Stimulated activated CD4-positive, alpha-beta T cell treated with anti-CD3 and anti-CD28 coated beads, Interleukin-12 subunit alpha, Interleukin-12 subunit beta, amount 100 ng/mL, for 24 hours (primary cell): ENCODE measurements around the gene PELI2.

Experiments used
- DNase-seq, 2 experiments: peaks; one replicate each; pipeline ENCODE4 v3.0.0-alpha.2; 2020; ENCODE audit warnings: low read depth in 2 of 2

The PELI2 gene

GRCh38 chr14:56244138-56244789 is 126.1 kb downstream of the PELI2 start:
- DNase-seq: no peak

DNA sequence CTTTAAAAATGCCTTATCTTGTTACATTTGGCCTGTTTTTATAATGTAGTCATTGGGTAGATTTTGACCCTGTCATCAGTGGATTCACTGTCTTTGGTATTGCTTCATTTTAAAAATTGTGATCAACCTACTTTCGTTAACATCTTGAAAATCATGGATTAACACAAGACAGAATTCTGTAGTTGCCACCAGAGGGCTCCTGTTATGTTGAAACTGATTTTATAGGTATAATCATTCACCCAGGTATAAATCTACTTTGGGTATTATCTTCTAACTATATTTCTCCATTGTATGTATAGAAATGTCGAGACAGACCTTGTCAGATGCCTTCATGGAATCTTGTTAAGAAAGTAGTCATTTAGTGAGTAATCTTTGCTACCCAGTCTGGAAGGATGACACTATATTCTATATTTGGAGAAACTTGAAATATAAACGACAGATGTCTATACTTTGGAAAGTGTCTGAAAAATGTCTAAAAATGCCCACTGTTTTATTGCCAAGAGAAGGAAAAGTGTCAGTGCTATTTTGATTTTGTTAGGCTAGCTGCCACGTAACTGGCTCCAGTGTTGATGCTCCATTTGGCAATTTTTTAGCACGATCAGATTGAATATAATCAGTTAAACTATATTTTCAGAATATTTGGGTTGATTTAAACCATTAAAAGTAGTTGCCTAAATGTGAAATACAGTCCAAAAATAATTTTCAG is 129.4 kb downstream of the PELI2 start:
- no peak for DNase-seq

DNA sequence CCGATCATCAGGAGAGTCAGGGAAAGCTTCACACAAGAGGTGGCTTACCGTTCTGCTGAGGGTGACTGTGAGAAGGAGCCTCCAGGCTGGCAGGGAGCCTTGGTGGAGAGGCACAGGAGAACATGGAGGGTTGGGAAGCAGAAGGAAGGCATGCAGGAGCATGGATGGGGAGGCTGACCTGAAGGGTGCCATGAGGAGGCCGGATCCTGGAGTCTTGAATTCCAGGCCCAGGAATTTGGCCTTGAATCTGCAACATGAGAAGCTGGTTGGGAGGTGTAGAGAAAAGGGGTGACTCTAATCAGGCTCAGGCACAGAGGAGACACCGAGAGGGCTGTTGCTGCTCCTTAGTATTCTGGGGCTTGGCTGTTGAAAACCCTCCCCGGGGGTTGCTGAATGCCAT is 130.2 kb downstream of the PELI2 start:
- DNase-seq: no peak

- no peak for DNase-seq
Observed at GRCh38 chr14:56261046-56261445, 142.8 kb downstream of the PELI2 start.

- no peak for DNase-seq
Observed at GRCh38 chr14:56262530-56262929, 144.3 kb downstream of the PELI2 start.

DNA sequence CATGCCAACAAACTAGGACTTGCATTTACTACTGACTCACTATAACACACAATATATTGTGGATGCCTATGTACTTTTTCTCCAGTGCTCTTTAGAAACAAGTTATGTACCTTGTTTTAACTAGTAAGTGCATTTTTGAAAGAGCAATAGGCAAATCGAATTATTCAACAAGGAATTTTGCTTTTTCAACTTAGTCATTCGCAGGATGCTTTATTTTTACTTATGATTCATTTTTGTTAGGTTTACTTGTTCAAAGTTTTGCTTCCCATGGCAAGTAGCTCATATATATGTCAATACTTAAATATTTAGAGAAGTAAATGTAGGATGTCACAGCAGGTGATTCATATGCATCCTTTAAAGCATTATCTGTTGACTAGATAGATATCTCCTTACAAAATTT is 149.8 kb downstream of the PELI2 start:
- DNase-seq: no peak

GRCh38 chr14:56268673-56269072 is 150.5 kb downstream of the PELI2 start:
- no peak for DNase-seq

- no peak for DNase-seq
Observed at GRCh38 chr14:56270921-56271320, 152.7 kb downstream of the PELI2 start.

DNA sequence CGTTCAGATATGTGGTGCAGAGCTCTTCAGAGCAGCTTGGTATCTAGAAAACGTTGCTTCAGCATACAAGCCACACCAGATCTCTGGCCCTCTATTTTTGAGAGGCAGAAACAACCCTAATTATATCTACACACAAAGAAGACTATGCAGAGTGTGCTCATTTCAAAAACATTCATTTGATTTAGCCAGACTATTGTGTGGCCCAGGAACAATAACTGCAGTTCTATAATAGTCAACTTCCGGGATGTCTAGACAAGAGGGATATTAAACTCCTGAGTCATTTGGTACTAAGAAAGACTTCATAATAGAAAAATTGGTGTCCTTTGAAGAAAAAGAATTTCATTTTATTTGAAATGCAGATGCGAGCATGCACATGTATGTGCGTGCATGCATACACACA is 153.8 kb downstream of the PELI2 start:
- no peak for DNase-seq

DNA sequence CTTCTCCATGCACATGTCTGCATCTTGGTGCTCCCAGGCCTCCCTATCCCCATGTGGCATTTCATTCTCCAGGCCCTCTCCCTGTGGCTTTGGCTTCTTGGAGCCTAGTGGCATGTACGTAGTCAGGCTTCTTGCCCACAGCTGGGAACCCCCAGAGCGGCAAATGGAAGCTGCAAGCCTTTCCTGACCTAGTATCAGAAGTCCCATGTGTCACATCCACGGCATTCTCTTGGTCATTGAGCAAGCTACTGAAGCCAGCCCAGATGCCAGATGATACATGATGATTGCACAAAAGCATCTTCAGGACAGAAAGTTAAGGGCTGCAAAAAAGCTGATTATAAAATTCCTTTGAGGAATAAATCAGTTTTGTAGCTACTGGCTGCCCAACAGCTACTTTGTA is 154.9 kb downstream of the PELI2 start:
- DNase-seq: no peak

- no peak for DNase-seq
Observed at GRCh38 chr14:56273951-56274350, 155.7 kb downstream of the PELI2 start.

DNA sequence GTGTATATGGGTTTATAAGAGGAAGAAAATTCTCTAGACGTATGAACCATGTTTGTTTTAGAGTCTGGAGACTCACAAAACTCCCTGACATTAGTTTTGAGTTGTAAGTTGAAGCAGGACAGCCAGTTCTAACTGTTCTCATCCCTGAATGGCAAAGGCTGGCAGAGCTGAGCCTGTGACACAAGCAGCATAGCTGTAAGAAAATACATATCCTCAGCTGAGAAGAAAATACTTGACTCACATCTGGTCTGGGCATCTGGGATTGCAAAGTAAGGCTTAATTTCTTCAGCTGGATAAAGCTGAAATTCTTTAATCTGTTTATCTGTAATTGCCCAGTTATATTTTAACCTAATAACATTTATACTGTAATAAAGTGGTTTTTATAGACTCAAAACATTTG is 156.3 kb downstream of the PELI2 start:
- DNase-seq: no peak

GRCh38 chr14:56276108-56276507 is 157.9 kb downstream of the PELI2 start:
- DNase-seq: no peak

DNA sequence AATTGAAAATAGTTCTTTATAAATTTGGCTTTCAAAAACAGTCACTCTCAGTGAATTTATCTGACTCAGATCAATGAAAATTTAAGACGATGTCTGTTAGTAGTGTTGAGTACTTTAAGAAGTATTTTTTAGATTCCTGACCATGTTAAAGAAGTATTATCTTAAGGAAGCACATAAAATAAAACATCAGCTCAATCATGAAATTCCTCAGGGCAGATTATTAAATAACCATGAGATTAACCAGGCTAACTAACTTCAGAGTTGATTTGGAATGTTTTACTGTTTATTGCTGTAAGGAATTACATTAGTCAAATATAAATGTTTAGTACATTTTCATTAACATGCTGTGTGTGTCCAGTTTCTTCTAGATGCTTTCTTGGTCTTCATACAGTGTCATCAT is 160.2 kb downstream of the PELI2 start:
- no peak for DNase-seq

- no peak for DNase-seq
Observed at GRCh38 chr14:56280843-56281242, 162.6 kb downstream of the PELI2 start.

GRCh38 chr14:56282179-56282578 is 164.0 kb downstream of the PELI2 start:
- no peak for DNase-seq

DNA sequence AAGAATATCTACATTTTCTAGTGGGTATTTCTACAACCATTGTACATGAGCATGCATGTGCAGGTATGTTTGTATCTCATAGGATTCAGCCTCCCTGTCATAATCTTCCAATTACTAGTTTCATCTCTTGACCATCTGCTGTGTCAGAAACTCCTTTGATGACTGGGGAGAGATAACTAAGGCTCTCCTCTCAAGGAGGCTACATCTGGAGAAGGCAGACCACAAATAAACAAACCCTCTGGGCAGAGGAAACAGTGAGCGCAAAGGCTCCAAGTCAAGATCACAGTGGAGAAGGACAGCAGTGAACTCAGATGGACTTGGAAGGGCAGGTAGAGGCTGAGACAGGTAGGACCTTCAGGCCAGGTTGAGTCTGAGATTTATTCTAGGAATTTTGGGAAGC is 166.4 kb downstream of the PELI2 start:
- DNase-seq: no peak

DNA sequence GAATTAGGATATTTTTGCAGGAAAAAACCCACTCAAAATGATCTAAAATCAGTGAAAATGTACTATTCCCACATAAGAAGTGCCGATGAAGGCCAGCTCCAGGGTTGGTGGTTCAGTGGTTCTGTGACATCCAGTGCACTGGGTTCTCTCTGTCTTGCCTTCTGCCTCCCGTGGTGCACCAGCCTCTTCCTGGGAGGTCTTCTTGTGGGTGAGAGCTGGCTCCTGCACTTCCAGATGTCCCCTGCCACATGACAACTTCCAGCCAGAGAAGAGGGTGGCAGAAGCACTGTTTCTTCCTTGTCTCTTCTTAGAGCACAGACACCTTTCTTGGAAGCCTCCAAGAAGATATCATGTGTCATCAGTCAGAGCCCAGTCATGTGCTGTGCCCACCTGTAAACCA is 170.9 kb downstream of the PELI2 start:
- DNase-seq: no peak

DNA sequence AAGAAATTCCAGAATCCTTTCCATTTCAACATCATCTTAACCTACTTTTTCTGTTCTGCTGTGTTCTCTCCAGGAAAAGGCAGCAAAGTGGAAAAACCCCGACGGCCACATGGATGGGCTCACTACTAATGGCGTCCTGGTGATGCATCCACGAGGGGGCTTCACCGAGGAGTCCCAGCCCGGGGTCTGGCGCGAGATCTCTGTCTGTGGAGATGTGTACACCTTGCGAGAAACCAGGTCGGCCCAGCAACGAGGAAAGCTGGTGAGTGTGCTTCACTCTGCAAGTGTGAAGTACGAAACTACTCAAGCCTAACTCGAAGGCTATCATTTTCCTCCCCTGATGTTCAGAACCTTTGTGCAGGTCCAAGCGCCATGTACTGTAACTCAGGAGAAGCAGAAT is 172.0 kb downstream of the PELI2 start:
- DNase-seq: no peak

GRCh38 chr14:56292970-56293369 is 174.8 kb downstream of the PELI2 start:
- no peak for DNase-seq

DNA sequence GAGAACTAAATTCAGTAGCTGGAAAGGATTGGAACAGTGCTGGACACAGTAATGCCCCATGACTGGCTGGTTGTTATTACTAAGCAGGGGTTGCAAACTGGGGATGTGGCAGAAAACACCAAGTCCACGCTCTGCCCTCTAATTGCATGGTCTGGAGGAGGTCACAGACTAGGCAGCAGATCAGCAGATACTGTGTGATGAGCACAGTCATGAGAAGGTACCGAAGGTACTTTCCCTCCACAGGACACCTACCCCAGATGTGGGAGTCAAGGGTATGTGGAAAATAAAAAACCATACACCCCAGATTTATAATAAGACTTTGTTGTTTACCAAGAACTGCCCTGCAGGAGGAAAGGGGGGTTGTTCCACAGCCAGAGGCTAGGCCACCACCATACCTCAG is 175.3 kb downstream of the PELI2 start:
- DNase-seq: no peak

- no peak for DNase-seq
Observed at GRCh38 chr14:56294128-56294527, 175.9 kb downstream of the PELI2 start.

DNA sequence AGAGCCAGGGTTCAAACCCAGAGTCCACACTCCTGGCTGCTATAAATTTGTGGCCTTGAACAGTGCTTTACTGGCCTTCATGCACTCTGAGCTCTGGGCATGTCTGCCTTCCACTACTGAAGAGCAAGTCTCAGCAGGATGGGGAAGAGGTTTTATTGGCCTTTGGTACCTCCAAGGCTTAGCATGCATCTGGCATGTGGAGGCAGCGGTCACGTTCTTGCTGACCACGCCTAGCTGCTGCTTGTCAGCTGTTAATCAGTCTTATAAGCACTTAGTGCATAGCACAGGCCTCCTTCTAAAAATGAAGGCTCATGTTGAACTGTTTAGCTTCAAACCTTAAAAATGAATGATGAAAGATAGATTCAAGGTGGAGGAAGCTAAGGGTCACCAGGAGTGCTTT is 177.5 kb downstream of the PELI2 start:
- DNase-seq: no peak

DNA sequence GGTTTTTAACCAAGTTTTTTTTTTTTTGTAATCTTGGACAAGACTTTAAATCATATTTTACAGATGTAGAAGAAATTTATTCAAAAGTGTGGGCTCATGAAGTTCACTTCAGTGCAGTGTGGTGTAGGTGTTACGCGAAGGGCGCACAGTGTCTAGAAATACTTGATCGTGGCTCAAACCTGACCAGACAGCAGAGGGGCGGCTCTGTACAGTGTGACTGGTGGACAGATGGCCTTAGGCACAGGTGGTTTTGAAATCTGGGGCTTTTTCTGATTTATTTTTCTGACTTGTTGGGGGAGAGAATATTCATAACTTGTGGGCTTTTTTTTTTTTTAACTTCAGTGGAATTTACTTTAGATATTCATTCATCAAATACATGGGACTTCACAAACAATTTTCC is 179.2 kb downstream of the PELI2 start:
- DNase-seq: no peak
